Naive thymus-derived CD8-positive, alpha-beta T cell (primary cell): ENCODE measurements around the gene PMPCA. TPM values are rescaled to one million over a fixed set of nuclear protein-coding genes. Genes with fewer than 3 reads are reported as not detected.
A peak's percentile ranks its signal among the peaks of the same experiment; 100 is the strongest.

ENCODE experiments used
- ATAC-seq, 2 donors: fragments of 150-1000 bp; cut with Tn5 transposase in 1 of 2; sonication (Bioruptor Pico), chemical (Tn5 transposase) in 1 of 2; 1 replicate in 1 of 2; 2 replicates in 1 of 2; pipeline ENCODE4 v1.10.0; 2021; ENCODE audit warnings: mild to moderate bottlenecking in 2 of 2, moderate library complexity in 2 of 2
- POLR2A ChIA-PET: fragments of 350-600 bp; sonication (Branson Sonifier 250); formaldehyde crosslinking; loops from one replicate; lab custom pipeline; 2021; ENCODE audit warnings: antibody characterized with exemption; lab: Charles Lee
- DNase-seq, 10 donors: peaks; one replicate each; pipeline versions ENCODE4 v3.0.0 to v3.0.0-alpha.2; 2020 to 2022
- H3K27ac Mint-ChIP-seq, 10 donors: one replicate each; pipeline ENCODE4 v1.8.0; 2020 to 2022; ENCODE audit warnings: mild to moderate bottlenecking in 10 of 10, mixed read lengths in 10 of 10, moderate library complexity in 4 of 10, inconsistent platforms in 1 of 10
- H3K27me3 Mint-ChIP-seq, 5 donors: one replicate each; pipeline ENCODE4 v1.8.0; 2021 to 2022; ENCODE audit warnings: mixed read lengths in 5 of 5
- H3K36me3 Mint-ChIP-seq, 3 donors: one replicate each; pipeline ENCODE4 v1.8.0; 2020 to 2022; ENCODE audit warnings: mixed read lengths in 3 of 3, mild to moderate bottlenecking in 2 of 3, inconsistent platforms in 1 of 3
- H3K4me1 Mint-ChIP-seq, 4 donors: one replicate each; pipeline ENCODE4 v1.8.0; 2021 to 2022; ENCODE audit warnings: mixed read lengths in 4 of 4
- H3K4me3 Mint-ChIP-seq, 10 donors: one replicate each; pipeline ENCODE4 v1.8.0; 2020 to 2022; ENCODE audit warnings: mild to moderate bottlenecking in 10 of 10, mixed read lengths in 10 of 10, moderate library complexity in 6 of 10, inconsistent platforms in 1 of 10
- H3K9me3 Mint-ChIP-seq, 9 donors: one replicate each; pipeline ENCODE4 v1.8.0; 2020 to 2022; ENCODE audit warnings: mixed read lengths in 9 of 9, mild to moderate bottlenecking in 3 of 9, inconsistent platforms in 1 of 9, moderate library complexity in 1 of 9
- polyA plus RNA-seq, 3 donors: library from polyadenylated mRNA; unstranded; fragments of 300-500 nt; fragmentation: Illumina TruSeq; gene quantifications; one replicate each; pipeline ENCODE4 v1.2.3, GENCODE V29; 2021
- total RNA-seq, 8 experiments: library from RNA in 2 of 8; stranded (reverse) in 2 of 8; gene quantifications; one replicate each; pipeline ENCODE4 v1.2.3 and lab custom pipeline; 2021 to 2026

Gene PMPCA
- total and polyA plus RNA-seq, 5 experiments from 2014 or later: 37.0 to 73.2 (median 47.0) TPM

DNA sequence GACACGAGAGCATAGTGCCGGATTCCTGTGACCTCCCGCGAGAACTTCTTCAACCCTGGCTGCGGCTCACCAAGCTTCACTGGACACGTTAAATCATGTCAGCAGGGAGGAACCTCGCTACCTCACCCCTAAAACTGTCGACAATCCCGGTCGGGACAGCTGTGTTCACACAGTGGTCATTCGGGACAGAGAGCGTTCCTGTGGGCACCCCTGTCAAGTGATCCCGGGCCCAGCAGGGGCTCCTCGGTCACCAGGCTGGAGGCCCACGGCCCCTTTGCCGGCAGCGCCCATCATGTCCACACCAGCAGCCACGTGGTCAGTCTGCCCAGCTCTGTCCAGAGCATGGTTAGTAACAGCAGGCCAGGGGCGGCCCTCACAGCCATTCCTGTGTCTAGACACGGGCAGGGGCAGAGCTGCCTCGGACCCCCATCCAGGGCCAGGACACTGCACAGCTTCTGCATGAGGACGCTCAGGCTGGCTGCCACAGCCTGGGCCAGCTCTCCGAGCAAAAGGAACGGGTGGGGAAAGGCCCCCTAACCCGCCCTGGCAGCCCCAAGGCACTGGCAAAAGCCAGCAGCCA is 25.7 kb downstream of the PMPCA start:
- H3K27me3 Mint-ChIP-seq: no peaks in the 10 kb centered on the region
- POLR2A ChIA-PET: no interaction called here
- DNase-seq (no peak), ATAC-seq (no peak)
- no peaks in the 10 kb centered on the region for H3K9me3 Mint-ChIP-seq
- peaks cover 13 to 31% (median 26%) of the 10 kb centered on the region in 4 donors for H3K4me1 Mint-ChIP-seq
- peak overlapping the region in 2 of 10 donors; percentile 46 to 72 for H3K27ac Mint-ChIP-seq
- peak overlapping the region in 7 of 10 donors; percentile 33 to 92 (median 81) for H3K4me3 Mint-ChIP-seq
- peaks cover 0 to 4% (median 0%) of the 10 kb centered on the region in 3 donors for H3K36me3 Mint-ChIP-seq

DNA sequence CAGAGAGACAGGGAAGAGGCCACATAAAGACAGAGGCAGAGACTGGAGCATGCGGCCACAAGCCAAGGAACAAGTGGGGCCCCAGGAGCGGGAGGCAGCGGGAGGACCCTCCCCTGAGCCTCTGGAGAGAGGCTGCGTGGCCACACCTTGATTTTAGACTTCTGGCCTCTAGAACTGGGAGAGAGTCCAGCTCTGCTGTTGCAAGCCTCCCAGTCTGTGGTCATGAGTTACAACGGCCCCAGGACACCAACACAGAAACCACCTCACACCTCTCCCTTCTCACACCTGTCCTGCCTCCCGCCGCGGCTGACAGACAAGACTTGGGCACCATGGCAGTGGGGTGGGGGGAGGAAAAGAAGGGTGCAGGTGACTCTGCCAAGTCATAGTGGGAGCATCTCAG is 27.0 kb downstream of the PMPCA start:
- no peak for DNase-seq
- Mint-ChIP-seq H3K9me3 (no peaks in the 10 kb centered on the region), H3K27me3 (no peaks in the 10 kb centered on the region), H3K36me3 (peaks cover 0 to 14% (median 2%) of the 10 kb centered on the region in 3 donors), H3K27ac (peak overlapping the region in 4 of 10 donors; percentile 61 to 83 (median 70)), H3K4me3 (peak overlapping the region; percentile 59 to 92 (median 81)), H3K4me1 (peaks cover 13 to 31% (median 26%) of the 10 kb centered on the region in 4 donors)
- POLR2A ChIA-PET: interaction anchor here (2.3 kb wide), 1 partner anchor 28 kb away, joined by 6 read pairs; no protein-coding TSS in a partner anchor
- no peak for ATAC-seq

DNA sequence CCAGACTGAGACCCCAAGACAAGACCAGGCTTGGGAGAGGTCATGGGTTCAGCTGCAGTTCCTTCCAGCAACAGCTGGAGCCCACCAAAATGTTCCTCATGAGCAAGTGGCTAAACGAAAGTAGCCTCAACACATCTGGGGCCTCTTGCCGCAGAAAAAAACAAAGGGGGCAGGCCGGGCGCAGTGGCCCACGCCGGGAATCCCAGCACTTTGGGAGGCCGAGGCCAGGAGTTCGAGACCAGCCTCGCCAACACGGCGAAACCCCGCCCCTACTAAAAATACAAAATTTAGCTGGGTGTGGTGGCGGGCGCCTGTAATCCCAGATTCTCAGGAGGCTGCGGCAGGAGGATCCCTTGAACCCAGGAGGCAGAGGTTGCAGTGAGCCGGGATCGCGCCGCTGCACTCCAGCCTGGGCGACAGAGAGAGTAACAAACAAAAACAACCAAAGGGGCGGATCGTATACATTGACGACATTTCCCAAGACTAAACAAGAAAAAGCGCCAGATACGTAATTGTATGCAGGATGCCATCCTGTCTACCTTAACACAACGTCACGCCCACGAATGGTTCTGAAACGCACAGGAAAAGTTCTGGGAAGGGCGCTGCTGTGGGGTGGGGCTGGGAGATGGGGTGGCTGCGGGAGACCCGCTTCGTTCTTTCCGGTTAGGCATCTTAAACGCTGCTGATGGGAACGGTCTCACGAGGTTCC is 27.5 kb downstream of the PMPCA start:
- DNase-seq: no peak
- no peaks in the 10 kb centered on the region for H3K9me3 Mint-ChIP-seq
- H3K36me3 Mint-ChIP-seq: peaks cover 0 to 20% (median 2%) of the 10 kb centered on the region in 3 donors
- POLR2A ChIA-PET: interaction anchor here (2.3 kb wide), 1 partner anchor 28 kb away, joined by 6 read pairs; no protein-coding TSS in a partner anchor
- H3K27me3 Mint-ChIP-seq: no peaks in the 10 kb centered on the region
- H3K4me3 Mint-ChIP-seq: peak overlapping the region; percentile 74 to 92 (median 82)
- H3K27ac Mint-ChIP-seq: peak overlapping the region; percentile 28 to 88 (median 70)
- ATAC-seq: no peak
- peaks cover 13 to 31% (median 26%) of the 10 kb centered on the region in 4 donors for H3K4me1 Mint-ChIP-seq

DNA sequence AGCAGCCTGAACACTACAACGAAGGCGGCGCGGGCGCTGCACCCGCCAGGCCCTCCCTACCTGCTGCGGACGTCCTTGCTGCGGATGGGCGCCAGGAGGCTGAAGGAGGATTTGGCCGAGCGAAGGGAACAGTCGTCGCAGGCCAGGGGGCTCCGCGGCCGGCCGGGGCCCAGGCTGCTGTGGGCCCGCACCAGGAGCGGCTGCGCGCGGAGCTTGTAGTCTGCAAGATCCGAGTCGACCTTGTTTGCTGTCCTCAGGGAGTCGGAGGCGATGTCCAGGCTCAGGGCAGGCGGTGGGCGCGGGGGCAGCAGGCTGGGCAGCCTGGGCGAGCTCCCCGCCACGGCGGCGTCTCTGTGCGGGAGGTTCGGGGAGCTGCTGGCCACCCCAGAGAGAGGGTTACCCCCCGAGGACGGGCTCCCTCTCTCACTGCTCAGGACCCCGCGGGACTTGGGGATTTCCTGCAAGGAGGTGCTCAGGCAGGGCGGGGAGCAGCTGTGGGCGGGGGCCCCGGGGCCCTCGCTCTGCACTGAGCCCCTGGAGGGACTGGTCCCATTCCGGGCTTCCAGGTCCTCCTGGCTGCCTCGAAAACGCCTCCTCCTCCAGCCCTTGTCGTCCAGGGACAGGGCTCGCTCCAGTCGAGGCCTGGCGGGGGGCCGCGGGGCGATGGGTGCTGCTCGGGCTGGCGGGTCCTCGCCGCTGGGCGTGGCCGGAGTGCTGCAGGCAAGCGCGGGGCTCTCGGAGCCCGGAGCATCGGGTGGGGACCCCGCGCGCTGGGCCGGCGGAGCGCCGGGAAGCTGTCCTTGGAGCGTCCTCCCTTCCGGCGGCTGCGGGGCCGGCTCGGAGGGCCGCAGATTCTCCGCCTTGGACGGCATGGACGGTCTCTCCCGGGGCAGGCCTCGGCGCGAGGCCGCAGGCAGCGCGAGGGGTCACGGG is 28.4 kb downstream of the PMPCA start:
- no peaks in the 10 kb centered on the region for H3K9me3 Mint-ChIP-seq
- no peaks in the 10 kb centered on the region for H3K27me3 Mint-ChIP-seq
- ATAC-seq (peak; percentile 71 to 78), DNase-seq (peak; percentile 14 to 70 (median 50))
- POLR2A ChIA-PET: interaction anchor here (0.7 to 2.3 kb wide), 3 partner anchors 10 to 39 kb away, joined by 3 to 6 read pairs (median 5); no protein-coding TSS in a partner anchor
- H3K4me1 Mint-ChIP-seq: peaks cover 13 to 31% (median 26%) of the 10 kb centered on the region in 4 donors
- H3K36me3 Mint-ChIP-seq: peaks cover 0 to 27% (median 2%) of the 10 kb centered on the region in 3 donors
- H3K27ac Mint-ChIP-seq: peak overlapping the region in 8 of 10 donors; percentile 28 to 88 (median 70)
- peak overlapping the region; percentile 74 to 92 (median 82) for H3K4me3 Mint-ChIP-seq

DNA sequence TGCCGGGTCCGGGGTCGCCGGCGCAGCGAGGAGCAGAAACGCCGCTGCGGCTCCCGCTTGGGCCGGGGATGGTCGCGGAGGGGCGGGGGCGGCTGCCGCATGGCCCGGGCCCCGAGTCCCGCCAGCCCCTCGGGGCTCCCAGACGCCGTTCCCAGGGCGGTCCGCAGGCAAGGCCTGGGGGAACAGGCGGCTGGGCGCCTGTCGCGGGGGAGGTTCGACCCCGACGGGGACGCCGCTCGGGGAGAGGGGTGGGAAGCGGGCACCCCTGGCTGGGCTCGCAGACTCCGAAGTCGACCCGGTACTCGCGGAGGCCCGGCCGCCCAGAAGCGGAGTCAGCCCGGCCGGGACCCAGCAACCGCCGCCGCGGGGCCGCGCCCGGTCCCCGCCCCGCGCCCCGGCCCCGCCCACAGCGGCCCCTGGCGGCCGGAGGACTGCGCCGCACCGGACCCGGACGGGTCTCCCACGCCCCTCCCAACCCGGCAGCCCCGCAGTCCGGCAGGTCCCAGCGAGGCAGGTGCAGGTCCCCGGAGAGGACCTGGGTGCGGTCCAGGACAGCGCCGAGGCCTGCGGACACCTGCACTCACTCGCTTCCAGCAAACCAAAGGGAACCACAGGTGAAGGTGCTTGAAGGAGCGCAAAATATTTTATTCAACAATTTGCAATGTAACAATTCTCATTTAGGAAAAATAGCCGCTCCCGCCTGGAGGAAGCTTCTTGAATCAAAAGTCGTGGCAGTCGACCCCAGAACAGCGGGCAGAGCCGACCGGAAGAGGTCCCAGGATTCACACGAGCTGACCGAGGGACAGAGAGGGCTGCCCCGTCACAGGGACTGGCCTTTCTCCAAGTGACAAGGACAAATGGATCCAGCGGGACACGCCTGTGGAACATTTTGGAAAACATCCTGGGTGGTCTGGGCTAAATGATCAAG is 29.3 kb downstream of the PMPCA start, which contains the start of gene INPP5E:
Gene INPP5E, minus strand, starts transcription at position 365 of the 928 bp plus-strand sequence. CDS start 426 bp downstream, outside the sequence.
- peaks cover 13 to 31% (median 26%) of the 10 kb centered on the region in 4 donors for H3K4me1 Mint-ChIP-seq
- no peaks in the 10 kb centered on the region for H3K27me3 Mint-ChIP-seq
- POLR2A ChIA-PET: interaction anchor here (0.7 to 2.3 kb wide), 3 partner anchors 11 to 38 kb away, joined by 3 to 6 read pairs (median 5); no protein-coding TSS in a partner anchor
- ATAC-seq (peak; percentile 81 to 84), DNase-seq (peak; percentile 66 to 93 (median 85))
- H3K36me3 Mint-ChIP-seq: peaks cover 0 to 36% (median 2%) of the 10 kb centered on the region in 3 donors
- H3K4me3 Mint-ChIP-seq: peak within 1 kb of the TSS; percentile 74 to 92 (median 82)
- peak within 1 kb of the TSS in 5 of 10 donors; percentile 18 to 84 (median 63) for H3K27ac Mint-ChIP-seq
- no peaks in the 10 kb centered on the region for H3K9me3 Mint-ChIP-seq

DNA sequence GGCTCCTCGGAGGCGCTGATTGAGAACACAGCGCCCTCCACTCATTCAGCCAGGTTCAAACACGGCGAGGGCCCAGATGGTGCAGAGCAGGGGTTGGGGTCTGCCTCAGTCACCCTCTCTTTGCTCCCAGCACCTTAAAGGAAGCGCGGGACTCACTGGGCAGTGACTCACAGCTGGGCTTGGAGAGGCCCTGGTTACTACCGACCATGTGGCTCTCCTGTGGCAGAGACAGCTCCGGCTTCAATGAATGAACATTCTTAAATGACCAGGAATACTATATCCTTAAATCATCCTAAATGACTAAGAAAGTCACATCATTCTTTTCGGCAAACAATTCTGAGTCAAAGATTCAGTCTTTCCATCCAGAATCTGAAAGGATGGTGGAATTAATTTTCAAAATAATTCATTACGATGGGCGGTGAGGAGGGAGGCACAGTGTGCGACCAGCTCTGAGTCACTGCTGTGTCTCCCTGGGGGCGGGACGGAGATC is 30.8 kb downstream of the PMPCA start:
- POLR2A ChIA-PET: no interaction called here
- ATAC-seq (no peak), DNase-seq (no peak)
- H3K4me3 Mint-ChIP-seq: peak overlapping the region in 7 of 10 donors; percentile 4 to 70 (median 34)
- no peaks in the 10 kb centered on the region for H3K9me3 Mint-ChIP-seq
- H3K27ac Mint-ChIP-seq: peak overlapping the region in 3 of 10 donors; percentile 6 to 81 (median 62)
- peaks cover 9 to 24% (median 21%) of the 10 kb centered on the region in 4 donors for H3K4me1 Mint-ChIP-seq
- no peaks in the 10 kb centered on the region for H3K27me3 Mint-ChIP-seq
- H3K36me3 Mint-ChIP-seq: peaks cover 0 to 51% (median 4%) of the 10 kb centered on the region in 3 donors

DNA sequence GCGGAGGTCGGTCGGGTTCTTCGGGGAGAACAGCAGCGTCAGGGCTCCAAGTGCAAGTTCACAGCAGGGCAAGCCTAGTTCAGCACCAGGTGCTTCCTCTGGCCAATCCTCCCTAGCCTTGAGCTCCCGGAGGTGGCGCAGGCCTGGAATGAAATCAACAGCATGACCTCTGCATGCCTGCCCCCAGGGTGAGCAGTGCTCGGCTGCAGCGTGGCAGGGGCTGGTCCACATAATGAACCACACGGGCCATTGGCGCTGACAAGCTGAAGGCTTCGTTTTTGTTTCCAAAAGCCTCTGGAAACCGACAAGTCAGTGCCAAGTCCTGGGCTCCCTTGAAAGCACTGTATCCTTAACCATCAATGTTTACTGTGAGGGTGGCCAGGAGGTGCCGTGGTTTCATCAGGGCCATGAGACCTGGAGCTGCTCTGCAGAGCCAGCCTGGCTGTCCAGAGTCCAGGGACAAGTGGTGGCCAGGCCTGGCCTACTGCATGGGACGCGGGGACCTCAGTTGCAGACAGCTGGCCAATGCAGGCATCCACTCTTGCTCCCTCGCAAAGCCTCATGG is 31.3 kb downstream of the PMPCA start:
- ATAC-seq: no peak
- Mint-ChIP-seq H3K36me3 (peaks cover 0 to 56% (median 7%) of the 10 kb centered on the region in 3 donors), H3K9me3 (no peaks in the 10 kb centered on the region), H3K4me1 (peaks cover 9 to 19% (median 17%) of the 10 kb centered on the region in 4 donors), H3K27ac (peak overlapping the region in 4 of 10 donors; percentile 6 to 81 (median 50)), H3K4me3 (peak overlapping the region in 5 of 10 donors; percentile 33 to 70 (median 61)), H3K27me3 (no peaks in the 10 kb centered on the region)
- DNase-seq: no peak
- POLR2A ChIA-PET: no interaction called here

DNA sequence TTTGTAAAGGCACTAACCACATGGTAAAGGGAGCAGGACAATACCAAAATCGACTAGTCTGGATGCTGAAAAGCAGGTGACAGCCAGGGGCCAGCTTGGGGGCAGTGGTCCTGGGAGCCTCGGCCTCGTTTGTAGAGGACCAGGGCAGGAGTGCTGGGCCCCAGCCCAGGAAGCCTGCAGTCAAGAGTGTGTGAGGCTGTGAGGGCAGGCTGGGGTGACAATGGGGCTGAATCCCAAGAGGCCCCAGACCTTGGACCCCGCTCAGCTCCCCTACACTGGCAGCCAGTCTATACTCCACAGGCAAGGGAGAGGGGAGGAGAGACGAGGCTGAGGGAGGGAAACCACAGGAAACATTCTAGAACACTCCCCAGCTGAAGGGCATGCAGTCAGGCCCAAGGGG is 31.8 kb downstream of the PMPCA start:
- ATAC-seq: no peak
- H3K9me3 Mint-ChIP-seq: no peaks in the 10 kb centered on the region
- POLR2A ChIA-PET: no interaction called here
- no peaks in the 10 kb centered on the region for H3K27me3 Mint-ChIP-seq
- H3K4me1 Mint-ChIP-seq: peaks cover 7 to 14% (median 12%) of the 10 kb centered on the region in 4 donors
- H3K27ac Mint-ChIP-seq: peak overlapping the region in 1 of 10 donors; percentile 38
- no peak overlapping the region for H3K4me3 Mint-ChIP-seq
- H3K36me3 Mint-ChIP-seq: peaks cover 0 to 56% (median 9%) of the 10 kb centered on the region in 3 donors
- DNase-seq: no peak

DNA sequence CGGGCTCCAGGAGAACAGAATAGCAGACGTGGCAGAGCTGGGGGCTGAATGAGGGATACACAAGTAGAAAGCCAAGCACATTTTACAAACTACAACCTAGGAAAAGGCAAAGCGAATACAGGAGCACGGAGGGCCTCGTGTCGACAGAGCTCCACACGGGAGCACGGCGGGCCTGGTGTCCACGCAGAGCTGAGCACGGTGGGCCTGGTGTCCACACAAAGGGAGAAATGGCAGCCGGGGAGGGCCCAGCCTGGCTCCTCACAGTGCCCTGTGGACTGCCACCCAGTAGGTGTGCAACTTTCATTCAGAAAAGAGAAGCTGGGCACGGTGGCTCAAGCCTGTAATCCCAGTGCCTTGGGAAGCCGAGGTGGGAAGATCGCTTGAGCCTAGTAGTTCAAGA is 32.6 kb downstream of the PMPCA start:
- H3K27me3 Mint-ChIP-seq: no peaks in the 10 kb centered on the region
- no peaks in the 10 kb centered on the region for H3K9me3 Mint-ChIP-seq
- H3K4me3 Mint-ChIP-seq: no peak overlapping the region
- ATAC-seq: no peak
- DNase-seq: no peak
- POLR2A ChIA-PET: interaction anchor here (1.0 kb wide), 1 partner anchor 35 kb away, joined by 3 read pairs; no protein-coding TSS in a partner anchor
- peak overlapping the region in 2 of 10 donors; percentile 38 to 81 for H3K27ac Mint-ChIP-seq
- H3K36me3 Mint-ChIP-seq: peaks cover 0 to 64% (median 13%) of the 10 kb centered on the region in 3 donors
- H3K4me1 Mint-ChIP-seq: peaks cover 4 to 7% (median 5%) of the 10 kb centered on the region in 4 donors

DNA sequence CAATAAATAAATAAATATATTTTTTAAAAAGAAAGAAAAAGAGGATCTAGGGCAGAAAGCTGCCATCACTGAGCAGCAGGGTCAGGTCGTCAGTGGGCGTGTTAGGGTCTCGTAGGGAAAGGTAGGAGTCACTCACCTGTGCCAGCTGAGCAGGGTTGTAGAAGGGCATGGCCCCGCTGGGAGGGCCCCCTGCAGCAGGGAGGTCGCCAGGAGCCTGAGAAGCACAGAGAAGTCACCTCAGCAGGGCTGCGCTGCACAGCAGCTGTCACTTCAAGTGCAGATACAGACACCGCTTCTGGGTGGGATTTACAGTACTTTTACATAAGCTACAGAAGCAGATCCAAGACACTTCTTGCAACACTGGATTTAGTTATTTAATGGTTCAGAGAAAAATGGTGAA is 33.2 kb downstream of the PMPCA start:
- Mint-ChIP-seq H3K27ac (no peak overlapping the region), H3K9me3 (no peaks in the 10 kb centered on the region), H3K36me3 (peaks cover 0 to 69% (median 13%) of the 10 kb centered on the region in 3 donors), H3K4me1 (peaks cover 0 to 6% (median 2%) of the 10 kb centered on the region in 4 donors), H3K27me3 (no peaks in the 10 kb centered on the region), H3K4me3 (no peak overlapping the region)
- POLR2A ChIA-PET: interaction anchor here (1.0 kb wide), 1 partner anchor 35 kb away, joined by 3 read pairs; no protein-coding TSS in a partner anchor
- DNase-seq (no peak), ATAC-seq (no peak)
